IPS DF 4.7 (cell line): Measurements from ENCODE around the gene LPO.

ENCODE experiments used
- DNase-seq: peaks from one replicate; pipeline ENCODE4 v3.0.0-alpha.2; 2013; ENCODE audit warnings: low spot score; ENCODE audit errors: extremely low read depth

The LPO gene

GRCh38 chr17:58238147-58238634 is at the start of gene LPO:
Gene LPO (plus strand): TSS chr17:58238584. CDS start chr17:58242980, 4,396 bp downstream.
- no peak for DNase-seq

- no peak for DNase-seq
Observed at GRCh38 chr17:58189436-58190146, 48.8 kb upstream of the LPO start.

- no peak for DNase-seq
Observed at GRCh38 chr17:58191241-58191896, 47.0 kb upstream of the LPO start.

GRCh38 chr17:58192612-58193011 is 45.8 kb upstream of the LPO start, which contains the start of gene EPX:
Gene EPX (plus strand): TSS chr17:58192726. CDS start chr17:58192847, 121 bp downstream.
- no peak for DNase-seq

- DNase-seq = no peak
Observed at GRCh38 chr17:58193641-58194255, 44.6 kb upstream of the LPO start.

- no peak for DNase-seq
Observed at GRCh38 chr17:58195518-58196123, 42.8 kb upstream of the LPO start.

GRCh38 chr17:58196610-58197009 is 41.8 kb upstream of the LPO start:
- DNase-seq = no peak

- DNase-seq = no peak
Observed at GRCh38 chr17:58200024-58200633, 38.3 kb upstream of the LPO start.

GRCh38 chr17:58202859-58203258 is 35.5 kb upstream of the LPO start:
- no peak for DNase-seq

- DNase-seq = no peak
Observed at GRCh38 chr17:58204796-58205195, 33.6 kb upstream of the LPO start.

- no peak for DNase-seq
Observed at GRCh38 chr17:58205936-58206335, 32.4 kb upstream of the LPO start.

- DNase-seq = no peak
Observed at GRCh38 chr17:58207451-58207850, 30.9 kb upstream of the LPO start.

- DNase-seq = no peak
Observed at GRCh38 chr17:58208344-58208743, 30.0 kb upstream of the LPO start.

- DNase-seq = no peak
Observed at GRCh38 chr17:58210922-58211321, 27.5 kb upstream of the LPO start.

GRCh38 chr17:58215685-58216084 is 22.7 kb upstream of the LPO start:
- no peak for DNase-seq

GRCh38 chr17:58217766-58218165 is 20.6 kb upstream of the LPO start:
- DNase-seq = no peak

GRCh38 chr17:58219007-58219788 is 19.2 kb upstream of the LPO start, which contains the start of gene MKS1:
Gene MKS1 (minus strand): TSS chr17:58219255. CDS start chr17:58219230, 25 bp downstream.
- DNase-seq = peak; percentile 66

- no peak for DNase-seq
Observed at GRCh38 chr17:58219789-58220183, 18.6 kb upstream of the LPO start.

- DNase-seq = no peak
Observed at GRCh38 chr17:58224315-58224714, 14.1 kb upstream of the LPO start.

- no peak for DNase-seq
Observed at GRCh38 chr17:58227733-58228132, 10.7 kb upstream of the LPO start.

- no peak for DNase-seq
Observed at GRCh38 chr17:58228679-58229078, 9.7 kb upstream of the LPO start.
